DOHH2 (cell line): ENCODE results near the gene TCERG1L.

Experiments
- H3F3A ChIP-seq: fragments of 200-600 bp; sonication (generic), shearing (Covaris generic); 2 replicates; pipeline ENCODE4 v1.6.0; 2016; ENCODE audit warnings: antibody characterized with exemption, mild to moderate bottlenecking; ENCODE audit not compliant: control insufficient read depth, insufficient read depth
- H3K27ac ChIP-seq: fragments of 200-600 bp; sonication (generic); 2 replicates; pipeline ENCODE4 v1.5.1; 2014; ENCODE audit warnings: low read depth, mild to moderate bottlenecking, low read length, moderate library complexity
- H3K27me3 ChIP-seq: fragments of 200-600 bp; sonication (generic); 2 replicates; pipeline ENCODE4 v1.6.1; 2014; ENCODE audit warnings: mild to moderate bottlenecking, low read length, mixed read lengths; ENCODE audit not compliant: control insufficient read depth
- H3K36me3 ChIP-seq: fragments of 200-600 bp; sonication (generic); 2 replicates; pipeline ENCODE4 v1.6.1; 2014; ENCODE audit warnings: mild to moderate bottlenecking, low read length, moderate library complexity, mixed read lengths; ENCODE audit not compliant: control insufficient read depth
- H3K4me1 ChIP-seq: fragments of 200-600 bp; sonication (generic); 2 replicates; pipeline ENCODE4 v1.6.1; 2014; ENCODE audit warnings: mild to moderate bottlenecking, low read length, mixed read lengths; ENCODE audit not compliant: control insufficient read depth
- H3K4me2 ChIP-seq: fragments of 200-600 bp; sonication (generic); 2 replicates; pipeline ENCODE4 v1.6.0; 2014; ENCODE audit warnings: mild to moderate bottlenecking, low read length, moderate library complexity
- H3K4me3 ChIP-seq: fragments of 200-600 bp; sonication (generic); 2 replicates; pipeline ENCODE4 v1.5.1; 2014; ENCODE audit warnings: mild to moderate bottlenecking, low read length, mixed read lengths
- H3K79me2 ChIP-seq: fragments of 200-600 bp; sonication (generic); 2 replicates; pipeline ENCODE4 v1.6.1; 2014; ENCODE audit warnings: mild to moderate bottlenecking, low read length, mixed read lengths; ENCODE audit not compliant: control insufficient read depth
- H3K9me2 ChIP-seq: fragments of 200-600 bp; sonication (generic); replicated peaks from 2 replicates; pipeline ENCODE4 v1.6.1; 2014; ENCODE audit warnings: mild to moderate bottlenecking, low read length, mixed read lengths; ENCODE audit not compliant: control insufficient read depth
- H3K9me3 ChIP-seq: fragments of 200-600 bp; sonication (generic); 2 replicates; pipeline ENCODE4 v1.6.1; 2014; ENCODE audit warnings: antibody characterized with exemption, low read length, mixed read lengths; ENCODE audit not compliant: control insufficient read depth, insufficient read depth
- H4K20me1 ChIP-seq: fragments of 200-600 bp; sonication (generic); 2 replicates; pipeline ENCODE4 v1.6.0; 2014; ENCODE audit warnings: low read depth, mild to moderate bottlenecking, antibody characterized with exemption, low read length, moderate library complexity; ENCODE audit not compliant: control insufficient read depth, insufficient read depth
- EZH2phosphoT487 ChIP-seq: fragments of 200-600 bp; sonication (generic); IDR thresholded peaks from 2 replicates; pipeline ENCODE4 v1.6.1; 2017; ENCODE audit warnings: borderline replicate concordance, mild to moderate bottlenecking, antibody characterized with exemption, low read length, moderate library complexity, mixed read lengths
- TF ChIP-seq, protein P1 (sequence below): fragments of 200-600 bp; sonication (generic); IDR thresholded peaks from one replicate; pipeline ENCODE4 v1.5.1; 2014; ENCODE audit warnings: antibody characterized with exemption, mild to moderate bottlenecking, low read depth, low read length; ENCODE audit not compliant: poor library complexity, severe bottlenecking

Gene TCERG1L

DNA sequence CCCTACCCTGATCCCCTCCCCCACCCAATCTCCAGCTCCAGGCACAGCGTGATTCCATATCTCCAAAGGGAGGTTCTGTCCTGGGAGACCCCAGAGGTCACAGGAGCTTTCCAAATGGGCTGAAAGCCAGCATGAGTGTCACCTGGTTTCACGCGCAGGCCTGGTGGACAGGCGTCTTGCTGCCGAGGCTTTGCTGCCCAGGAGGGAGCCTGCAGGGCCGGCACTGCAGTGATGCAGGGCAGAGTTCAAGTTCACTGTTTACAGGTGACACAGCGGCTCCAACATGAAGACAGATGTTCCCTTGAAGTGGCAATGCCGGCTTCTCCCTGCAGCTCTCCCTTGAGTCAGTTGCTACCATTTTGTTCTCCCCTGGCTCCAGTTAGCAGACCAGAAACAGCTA is 104.3 kb downstream of the TCERG1L start:
- H3K27ac ChIP-seq: no peak overlapping the region
- H3F3A ChIP-seq: no peaks in the 10 kb centered on the region
- no peaks in the 10 kb centered on the region for H3K27me3 ChIP-seq
- H3K4me2 ChIP-seq: no peak overlapping the region
- no peaks in the 10 kb centered on the region for H4K20me1 ChIP-seq
- H3K4me1 ChIP-seq: no peaks in the 10 kb centered on the region
- peaks cover 6% of the 10 kb centered on the region; the same call in 1 of the 2 replicates for H3K9me3 ChIP-seq
- no peaks in the 10 kb centered on the region for H3K79me2 ChIP-seq
- no peaks in the 10 kb centered on the region for H3K9me2 ChIP-seq
- no peak overlapping the region for H3K4me3 ChIP-seq
- TF ChIP-seq, protein P1, sequence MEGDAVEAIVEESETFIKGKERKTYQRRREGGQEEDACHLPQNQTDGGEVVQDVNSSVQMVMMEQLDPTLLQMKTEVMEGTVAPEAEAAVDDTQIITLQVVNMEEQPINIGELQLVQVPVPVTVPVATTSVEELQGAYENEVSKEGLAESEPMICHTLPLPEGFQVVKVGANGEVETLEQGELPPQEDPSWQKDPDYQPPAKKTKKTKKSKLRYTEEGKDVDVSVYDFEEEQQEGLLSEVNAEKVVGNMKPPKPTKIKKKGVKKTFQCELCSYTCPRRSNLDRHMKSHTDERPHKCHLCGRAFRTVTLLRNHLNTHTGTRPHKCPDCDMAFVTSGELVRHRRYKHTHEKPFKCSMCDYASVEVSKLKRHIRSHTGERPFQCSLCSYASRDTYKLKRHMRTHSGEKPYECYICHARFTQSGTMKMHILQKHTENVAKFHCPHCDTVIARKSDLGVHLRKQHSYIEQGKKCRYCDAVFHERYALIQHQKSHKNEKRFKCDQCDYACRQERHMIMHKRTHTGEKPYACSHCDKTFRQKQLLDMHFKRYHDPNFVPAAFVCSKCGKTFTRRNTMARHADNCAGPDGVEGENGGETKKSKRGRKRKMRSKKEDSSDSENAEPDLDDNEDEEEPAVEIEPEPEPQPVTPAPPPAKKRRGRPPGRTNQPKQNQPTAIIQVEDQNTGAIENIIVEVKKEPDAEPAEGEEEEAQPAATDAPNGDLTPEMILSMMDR: no peak
- no peak for TF ChIP-seq EZH2phosphoT487
- H3K36me3 ChIP-seq: no peaks in the 10 kb centered on the region

DNA sequence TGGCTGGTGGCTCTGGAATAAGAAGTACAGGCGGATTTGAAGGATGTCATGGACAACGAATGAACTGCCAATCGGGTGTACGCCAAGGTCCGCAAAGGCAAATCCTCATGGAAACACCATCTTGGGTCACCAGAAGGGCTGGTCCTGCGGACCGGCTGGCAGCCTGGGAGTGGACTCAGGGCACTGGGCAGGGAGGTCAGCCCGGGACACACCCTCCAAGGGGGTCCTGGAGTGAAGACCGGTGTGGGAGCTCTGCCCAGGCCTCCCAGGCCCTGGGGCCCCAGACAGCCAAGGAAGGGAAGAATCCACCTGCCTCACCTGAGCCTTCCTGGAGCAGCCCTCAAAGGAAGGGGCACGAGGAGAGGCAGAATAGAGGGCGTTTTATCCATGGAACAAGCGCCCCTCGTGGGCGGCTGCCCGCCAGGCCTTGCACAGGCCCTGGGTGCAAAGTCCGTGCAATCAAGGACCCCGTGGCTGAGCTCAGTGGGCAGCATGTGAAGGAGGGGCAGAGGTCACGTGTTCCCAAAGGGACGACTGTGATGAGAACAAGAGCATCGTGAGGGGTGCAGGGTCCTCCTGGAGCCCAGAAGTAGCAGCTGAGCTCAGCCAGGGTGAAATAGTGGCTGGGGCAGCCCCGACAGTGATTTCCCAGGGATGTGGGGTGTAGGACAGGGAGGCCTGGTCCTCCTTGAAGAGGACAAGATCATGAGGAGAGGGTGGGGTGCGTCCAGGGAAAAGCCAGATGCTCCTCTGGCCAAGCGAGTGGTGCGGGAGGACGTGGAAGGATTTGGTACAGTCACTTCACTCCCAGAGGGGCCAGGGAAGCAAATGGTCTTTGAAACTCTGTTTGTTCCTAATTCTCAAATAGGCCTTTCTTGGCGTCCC is 105.2 kb downstream of the TCERG1L start:
- H3K4me2 ChIP-seq: no peak overlapping the region
- H3K27me3 ChIP-seq: no peaks in the 10 kb centered on the region
- no peaks in the 10 kb centered on the region for H3K79me2 ChIP-seq
- TF ChIP-seq EZH2phosphoT487: no peak
- TF ChIP-seq, protein P1: no peak
- H3K36me3 ChIP-seq: no peaks in the 10 kb centered on the region
- H3K27ac ChIP-seq: no peak overlapping the region
- H3K9me3 ChIP-seq: peaks cover 6% of the 10 kb centered on the region; the same call in 1 of the 2 replicates
- no peaks in the 10 kb centered on the region for H4K20me1 ChIP-seq
- H3F3A ChIP-seq: no peaks in the 10 kb centered on the region
- no peaks in the 10 kb centered on the region for H3K4me1 ChIP-seq
- no peaks in the 10 kb centered on the region for H3K9me2 ChIP-seq
- no peak overlapping the region for H3K4me3 ChIP-seq

DNA sequence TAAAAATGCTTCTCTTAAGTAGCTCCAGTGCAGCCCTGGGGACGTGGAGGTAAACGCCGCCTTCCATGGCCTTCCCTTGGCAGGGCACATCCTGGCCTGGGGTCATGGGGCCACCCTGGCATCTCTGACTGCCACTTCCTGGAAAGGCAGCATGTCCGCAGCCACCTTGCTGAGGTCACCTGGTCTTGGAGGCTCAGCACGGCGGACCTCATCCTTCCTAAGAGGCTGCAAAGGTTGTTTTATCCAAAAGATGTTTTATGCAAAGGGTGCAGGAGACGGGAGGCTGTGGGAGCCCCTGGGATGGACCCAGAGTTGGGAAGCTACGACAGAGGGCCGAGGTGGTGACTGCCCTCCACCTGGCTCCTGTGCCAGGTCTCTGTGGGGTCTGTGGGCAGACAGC is 106.0 kb downstream of the TCERG1L start:
- Histone ChIP-seq H3K79me2 (no peaks in the 10 kb centered on the region), H3K9me2 (no peaks in the 10 kb centered on the region), H3K9me3 (peaks cover 6% of the 10 kb centered on the region; the same call in 1 of the 2 replicates), H3K4me2 (no peak overlapping the region), H3K27me3 (no peaks in the 10 kb centered on the region), H3F3A (no peaks in the 10 kb centered on the region), H3K4me1 (no peaks in the 10 kb centered on the region), H3K27ac (no peak overlapping the region), H3K4me3 (no peak overlapping the region), H4K20me1 (no peaks in the 10 kb centered on the region), H3K36me3 (no peaks in the 10 kb centered on the region)
- TF ChIP-seq EZH2phosphoT487: no peak
- TF ChIP-seq, protein P1: no peak
